ENCODE measurements around the gene NAAA.
"Not testable (repeated sequence)": the region's sequence is repeated elsewhere in the genome, so short reads cannot be mapped to it uniquely, and the experiment has no call there.

The NAAA gene

GRCh38 chr4:75916091-75916661, 24.6 kb downstream of the NAAA start:
- peak; percentile 51 for DNase-seq

- DNase-seq, result no peak
Observed at GRCh38 chr4:75912968-75913367, 27.8 kb downstream of the NAAA start.

GRCh38 chr4:75910831-75911230, 30.0 kb downstream of the NAAA start:
- DNase-seq, result not testable (repeated sequence)

- no peak for DNase-seq
Observed at GRCh38 chr4:75909405-75909804, 31.4 kb downstream of the NAAA start.

- no peak for DNase-seq
Observed at GRCh38 chr4:75908555-75908954, 32.3 kb downstream of the NAAA start.

- DNase-seq, result no peak
Observed at GRCh38 chr4:75907966-75908365, 32.8 kb downstream of the NAAA start.

- DNase-seq, result no peak
Observed at GRCh38 chr4:75904076-75904475, 36.7 kb downstream of the NAAA start.

GRCh38 chr4:75902352-75902751, 38.5 kb downstream of the NAAA start, which contains the start of gene PPEF2:
Gene PPEF2 (minus strand): TSS chr4:75902452. CDS start chr4:75896325, 6,127 bp downstream.
- no peak for DNase-seq

- no peak for DNase-seq
Observed at GRCh38 chr4:75898536-75898935, 42.3 kb downstream of the NAAA start.

- DNase-seq, result peak; percentile 82
Observed at GRCh38 chr4:75895744-75896314, 45.0 kb downstream of the NAAA start.

- DNase-seq, result no peak
Observed at GRCh38 chr4:75892508-75892907, 48.3 kb downstream of the NAAA start.

- no peak for DNase-seq
Observed at GRCh38 chr4:75891611-75892010, 49.2 kb downstream of the NAAA start.

- DNase-seq, result no peak
Observed at GRCh38 chr4:75889537-75890199, 51.1 kb downstream of the NAAA start.

GRCh38 chr4:75886104-75886503, 54.7 kb downstream of the NAAA start:
- no peak for DNase-seq

- no peak for DNase-seq
Observed at GRCh38 chr4:75881476-75881875, 59.3 kb downstream of the NAAA start.

GRCh38 chr4:75880278-75880677, 60.5 kb downstream of the NAAA start:
- no peak for DNase-seq

GRCh38 chr4:75878246-75878756, 62.5 kb downstream of the NAAA start:
- DNase-seq, result no peak

GRCh38 chr4:75876218-75876617, 64.6 kb downstream of the NAAA start:
- DNase-seq, result no peak

GRCh38 chr4:75869100-75869499, 71.7 kb downstream of the NAAA start:
- no peak for DNase-seq

GRCh38 chr4:75867130-75867529, 73.7 kb downstream of the NAAA start:
- no peak for DNase-seq

All from NCI-H510A treated with DMSO at 0.1 percent for 48 hours (cell line).